GM12878 (cell line): ENCODE measurements around the gene RHEB. TPM values are rescaled to one million over a fixed set of nuclear protein-coding genes. Genes with fewer than 3 reads are reported as not detected.

Source experiments
- ATAC-seq: fragments of 200-7000 bp; cut with Tn5 transposase; 3 replicates; pipeline ENCODE4 v1.9.1; 2020; ENCODE audit warnings: mild to moderate bottlenecking, moderate library complexity
- BruUV-seq: library from RNA; stranded (reverse); fragments of 400-500 nt; replicated peaks from 2 replicates; lab custom pipeline; 2021; lab: Mats Ljungman, UMichigan
- CTCF ChIA-PET: fragments of 300-600 bp; sonication (Branson Sonifier 250); formaldehyde crosslinking; extraction: SDS; loops from one replicate; lab custom pipeline; 2021; ENCODE audit warnings: inconsistent platforms; lab: Yijun Ruan, JAX
- POLR2A ChIA-PET: fragments of 350-600 bp; formaldehyde crosslinking; extraction: SDS; loops from one replicate; lab custom pipeline; 2021; ENCODE audit warnings: inconsistent platforms; lab: Charles Lee
- RAD21 ChIA-PET: fragments of 300-600 bp; sonication (Branson Sonifier 250); formaldehyde crosslinking; loops from one replicate; lab custom pipeline; 2023; ENCODE audit warnings: antibody characterized with exemption; ENCODE audit not compliant: unreplicated experiment; lab: Charles Lee
- SMC1A ChIA-PET: fragments of 300-600 bp; sonication (Branson Sonifier 250); formaldehyde crosslinking; loops from one replicate; lab custom pipeline; 2023; ENCODE audit not compliant: unreplicated experiment, uncharacterized antibody; lab: Charles Lee
- DNase-seq: peaks from one replicate; pipeline ENCODE4 v3.0.0-alpha.2; 2011; ENCODE audit warnings: low read depth, low spot score
- FAIRE-seq: peaks from 3 replicates; lab custom pipeline; 2011; peaks lifted over from hg19 to GRCh38; lab: Jason Lieb, UNC
- H2AFZ ChIP-seq: 2 replicates; pipeline ENCODE4 v1.6.0; 2011; ENCODE audit warnings: low read depth, low read length, control low read depth; ENCODE audit not compliant: control insufficient read depth
- H3K27ac ChIP-seq: 2 replicates; pipeline ENCODE4 v1.5.1; 2011; ENCODE audit warnings: control low read depth; ENCODE audit not compliant: control insufficient read depth, insufficient read depth
- H3K27me3 ChIP-seq, 2 experiments: replicated peaks in 1 of 2; 2 replicates each; pipeline versions ENCODE4 v1.6.0 to v1.6.1; 2011; ENCODE audit warnings: low read length in 1 of 2; ENCODE audit not compliant: control insufficient read depth in 2 of 2, insufficient read depth in 2 of 2
- H3K36me3 ChIP-seq, 2 experiments: 2 replicates each; pipeline ENCODE4 v1.5.1; 2011; ENCODE audit warnings: low read length in 1 of 2; ENCODE audit not compliant: control insufficient read depth in 2 of 2, insufficient read depth in 2 of 2
- H3K4me1 ChIP-seq: 2 replicates; pipeline ENCODE4 v1.6.1; 2011; ENCODE audit warnings: mild to moderate bottlenecking, low read length, moderate library complexity, mixed read lengths; ENCODE audit not compliant: control insufficient read depth, insufficient read depth
- H3K4me2 ChIP-seq: 2 replicates; pipeline ENCODE4 v1.6.0; 2011; ENCODE audit warnings: control low read depth; ENCODE audit not compliant: control insufficient read depth, insufficient read depth
- H3K4me3 ChIP-seq: fragments of 200-600 bp; sonication (generic); 2 replicates; pipeline ENCODE4 v1.5.1; 2016
- H3K79me2 ChIP-seq: 2 replicates; pipeline ENCODE4 v1.6.0; 2011; ENCODE audit warnings: low read length; ENCODE audit not compliant: control insufficient read depth, insufficient read depth
- H3K9ac ChIP-seq: 2 replicates; pipeline ENCODE4 v1.8.0; 2011; ENCODE audit warnings: low read length, control low read depth, mixed read lengths; ENCODE audit not compliant: control insufficient read depth, insufficient read depth
- H3K9me3 ChIP-seq: replicated peaks from 3 replicates; pipeline ENCODE4 v1.5.1; 2011; ENCODE audit warnings: mild to moderate bottlenecking, low read length; ENCODE audit not compliant: control insufficient read depth, insufficient read depth
- H4K20me1 ChIP-seq: 2 replicates; pipeline ENCODE4 v1.6.0; 2011; ENCODE audit not compliant: control insufficient read depth, insufficient read depth
- ESRRA ChIP-seq: IDR thresholded peaks from 2 replicates; pipeline ENCODE4 v1.6.1; 2012; ENCODE audit warnings: mild to moderate bottlenecking, low read length, improper control_type of control experiment
- HCFC1 ChIP-seq: fragments of 150-350 bp; IDR thresholded peaks from 2 replicates; pipeline ENCODE4 v1.6.1; 2014; ENCODE audit warnings: low read length
- IRF5 ChIP-seq: fragments of 450-650 bp; IDR thresholded peaks from 2 replicates; pipeline ENCODE4 v1.6.1; 2017; ENCODE audit warnings: borderline replicate concordance
- MAX ChIP-seq: IDR thresholded peaks from 2 replicates; pipeline ENCODE4 v1.6.1; 2012; ENCODE audit warnings: low read depth, low read length, improper control_type of control experiment
- NFXL1 ChIP-seq: fragments of 450-650 bp; IDR thresholded peaks from 2 replicates; pipeline ENCODE4 v1.6.1; 2017; ENCODE audit warnings: antibody characterized with exemption, mild to moderate bottlenecking, borderline replicate concordance
- REST ChIP-seq: IDR thresholded peaks from 2 replicates; pipeline ENCODE4 v1.6.1; 2012; ENCODE audit warnings: mild to moderate bottlenecking, low read depth, low read length
- SMAD1 ChIP-seq: fragments of 450-650 bp; IDR thresholded peaks from 2 replicates; pipeline ENCODE4 v1.6.1; 2018; ENCODE audit warnings: mild to moderate bottlenecking, low read depth; ENCODE audit not compliant: partially characterized antibody
- SP1 ChIP-seq: IDR thresholded peaks from one replicate; pipeline ENCODE4 v1.6.1; 2011; ENCODE audit warnings: low read depth, low read length
- SPI1 ChIP-seq: IDR thresholded peaks from 2 replicates; pipeline ENCODE4 v1.6.1; 2011; ENCODE audit warnings: low read depth, mild to moderate bottlenecking, low read length, moderate library complexity, borderline replicate concordance; ENCODE audit not compliant: insufficient read depth
- TCF7 ChIP-seq: IDR thresholded peaks from 2 replicates; pipeline ENCODE4 v1.6.1; 2014; ENCODE audit warnings: antibody characterized with exemption, borderline replicate concordance
- ZBTB33 ChIP-seq: fragments of 450-650 bp; IDR thresholded peaks from 2 replicates; pipeline ENCODE4 v1.6.1; 2017; ENCODE audit warnings: mild to moderate bottlenecking
- WGBS: methylation state at CpG from one replicate; pipeline ENCODE4 v1.1.6; 2016; ENCODE audit warnings: low lambda C conversion rate; ENCODE audit not compliant: insufficient replicate concordance, insufficient coverage; ENCODE audit errors: missing lambda C conversion rate; 5-methylcytosine and 5-hydroxymethylcytosine counted together
- in situ Hi-C: fragments of 300-500 bp; cut with MboI; formaldehyde crosslinking; loops from 9 replicates; pipeline ENCODE4 v1.14.3; 2018; ENCODE audit warnings: mixed read lengths
- intact Hi-C: fragments of 100-400 bp; cut with micrococcal nuclease; formaldehyde crosslinking; loops from one replicate; pipeline ENCODE4 v1.14.2; 2022; ENCODE audit not compliant: unreplicated experiment
- polyA plus RNA-seq, 11 experiments: library from polyadenylated mRNA; depleted of rRNA in 4 of 11; unstranded in 6 of 11; stranded (reverse) in 5 of 11; fragments of >200 nt; fragmentation: Nextera tagmentation in 4 of 11; fragmentation: Illumina TruSeq in 1 of 11; extraction: Ambion mirVana in 4 of 11; extraction: Trizol in 1 of 11; gene quantifications; 1 replicate in 1 of 11; 2 replicates in 10 of 11; pipeline versions ENCODE4 v1.2.1 to v1.2.3, GENCODE V29; 2011 to 2016; ENCODE audit warnings: inconsistent platforms in 2 of 11, missing spikeins in 2 of 11, low read depth in 1 of 11
- total RNA-seq, 4 experiments: library from RNA; depleted of rRNA in 3 of 4; stranded (reverse); fragments of >200 nt in 3 of 4; fragmentation: Illumina TruSeq in 1 of 4; extraction: Trizol in 1 of 4; gene quantifications; 2 replicates each; pipeline versions ENCODE4 v1.2.1 to v1.2.3, GENCODE V29; 2013 to 2021

Gene RHEB
- total and polyA plus RNA-seq, 10 of the 15 experiments (the other 5 are each of a cell fraction or from before 2014, with no cell fraction given): 6.2 to 67.8 (median 38.0) TPM

GRCh38 chr7:151542606-151543130 is 23.0 kb upstream of the RHEB start:
- Histone ChIP-seq H3K27ac (no peak overlapping the region), H3K9ac (no peak overlapping the region), H3K9me3 (no peaks in the 10 kb centered on the region), H3K27me3 (no peaks in the 10 kb centered on the region), H3K4me1 (no peaks in the 10 kb centered on the region), H3K4me2 (no peak overlapping the region), H3K79me2 (no peaks in the 10 kb centered on the region), H4K20me1 (no peaks in the 10 kb centered on the region), H3K4me3 (no peak overlapping the region), H2AFZ (no peak overlapping the region), H3K36me3 (no peaks in the 10 kb centered on the region)
- WGBS: 66% methylated on average over 6 of the region's 6 CpGs
- TF ChIP-seq ESRRA: no peak
- no peak for TF ChIP-seq HCFC1
- TF ChIP-seq SP1: no peak
- TF ChIP-seq ZBTB33: no peak
- TF ChIP-seq MAX: no peak
- no peak for TF ChIP-seq SPI1
- TF ChIP-seq SMAD1: no peak
- TF ChIP-seq IRF5: no peak
- TF ChIP-seq REST: no peak
- no peak for TF ChIP-seq TCF7
- no peak for TF ChIP-seq NFXL1
- ChIA-PET SMC1A (interaction anchor here (0.8 to 1.6 kb wide), 2 partner anchors 13 to 72 kb away, joined by 3 to 5 read pairs; no protein-coding TSS in a partner anchor), CTCF (interaction anchor here (1.1 kb wide), 1 partner anchor 216 kb away, joined by 3 read pairs; no protein-coding TSS in a partner anchor), POLR2A (no interaction called here), RAD21 (no interaction called here)
- DNase-seq (no peak), ATAC-seq (no peak), FAIRE-seq (no peak)
- in situ Hi-C loops (no loop called here), intact Hi-C loops (no loop called here)
- BruUV-seq: no TSS peak
